ENCODE results near the gene LILRA1.
"Not testable (repeated sequence)": the region's sequence is repeated elsewhere in the genome, so short reads cannot be mapped to it uniquely, and the experiment has no call there.

LILRA1 gene

GRCh38 chr19:54593445-54593844 lies at the start of gene LILRA1:
Gene LILRA1, plus strand, starts transcription at chr19:54593632. Its CDS starts 613 bp downstream, at chr19:54594245.
- not testable (repeated sequence) for H3K4me1 ChIP-seq (ENCODE audit: insufficient read depth, low read length); H3K27me3 ChIP-seq (ENCODE audit: control insufficient read depth in 1 of 2, insufficient read depth in 2 of 2, low read length in 2 of 2); H3K9ac ChIP-seq (ENCODE audit: low read length); H3K27ac ChIP-seq (ENCODE audit: low read depth, low read length); H3K4me3 ChIP-seq (ENCODE audit: low read depth in 1 of 2, low read length in 2 of 2); H3K36me3 ChIP-seq (ENCODE audit: insufficient read depth, low read length); H3K9me3 ChIP-seq (ENCODE audit: low read length)

GRCh38 chr19:54548806-54549205 lies 44.6 kb upstream of the LILRA1 start:
- Histone ChIP-seq H3K4me1 (ENCODE audit: insufficient read depth, low read length) (no peaks in the 10 kb centered on the region), H3K9me3 (ENCODE audit: low read length) (no peaks in the 10 kb centered on the region), H3K36me3 (ENCODE audit: insufficient read depth, low read length) (no peaks in the 10 kb centered on the region), H3K27ac (ENCODE audit: low read depth, low read length) (no peak overlapping the region), H3K9ac (ENCODE audit: low read length) (no peak overlapping the region), H3K27me3 (ENCODE audit: control insufficient read depth in 1 of 2, insufficient read depth in 2 of 2, low read length in 2 of 2) (no peaks in the 10 kb centered on the region), H3K4me3 (ENCODE audit: low read depth in 1 of 2, low read length in 2 of 2) (no peak overlapping the region)

DNA sequence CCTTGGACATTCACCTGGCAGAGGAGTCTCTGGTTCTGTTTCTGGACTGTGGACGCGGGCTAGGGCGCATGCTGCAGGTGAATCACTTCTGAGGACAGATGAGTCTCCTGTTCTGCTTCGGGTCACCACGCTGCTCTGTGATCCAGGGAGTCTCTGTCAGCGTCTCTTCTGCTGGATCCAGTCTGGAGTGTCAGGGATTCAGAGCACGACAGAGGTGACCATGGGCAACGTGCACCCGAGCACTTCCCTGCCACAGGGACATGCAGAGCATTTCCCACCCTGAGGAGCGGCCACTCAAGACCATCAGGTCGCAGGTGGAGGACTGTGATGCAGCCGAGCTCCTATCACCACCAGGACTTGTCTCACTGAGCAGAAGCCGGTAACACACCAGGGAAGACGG lies 44.2 kb upstream of the LILRA1 start:
- Histone ChIP-seq H3K9me3 (ENCODE audit: low read length) (no peaks in the 10 kb centered on the region), H3K36me3 (ENCODE audit: insufficient read depth, low read length) (no peaks in the 10 kb centered on the region), H3K27me3 (ENCODE audit: control insufficient read depth in 1 of 2, insufficient read depth in 2 of 2, low read length in 2 of 2) (no peaks in the 10 kb centered on the region), H3K4me3 (ENCODE audit: low read depth in 1 of 2, low read length in 2 of 2) (no peak overlapping the region), H3K4me1 (ENCODE audit: insufficient read depth, low read length) (no peaks in the 10 kb centered on the region), H3K27ac (ENCODE audit: low read depth, low read length) (no peak overlapping the region), H3K9ac (ENCODE audit: low read length) (no peak overlapping the region)

DNA sequence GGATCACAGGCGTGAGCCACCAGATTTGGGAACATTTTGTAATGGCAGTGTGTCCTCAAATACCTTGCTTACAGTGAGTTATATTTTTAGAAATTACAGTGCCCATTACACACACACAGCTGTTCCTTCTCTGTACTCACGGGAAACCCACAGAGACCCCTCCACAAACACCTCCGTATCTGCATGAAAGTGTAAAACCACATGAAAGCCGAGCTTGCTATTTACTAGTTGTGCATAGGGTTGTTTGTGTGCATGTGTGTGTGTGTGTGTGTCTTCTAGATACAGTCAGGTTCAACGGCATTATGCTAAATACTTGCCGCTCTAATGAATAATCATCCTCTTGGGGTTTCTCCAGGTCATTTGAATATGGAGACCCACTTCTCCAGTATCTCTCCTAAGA lies 42.1 kb upstream of the LILRA1 start:
- Histone ChIP-seq H3K4me3 (ENCODE audit: low read depth in 1 of 2, low read length in 2 of 2) (no peak overlapping the region), H3K9me3 (ENCODE audit: low read length) (no peaks in the 10 kb centered on the region), H3K9ac (ENCODE audit: low read length) (no peak overlapping the region), H3K27ac (ENCODE audit: low read depth, low read length) (no peak overlapping the region), H3K36me3 (ENCODE audit: insufficient read depth, low read length) (no peaks in the 10 kb centered on the region), H3K4me1 (ENCODE audit: insufficient read depth, low read length) (no peaks in the 10 kb centered on the region), H3K27me3 (ENCODE audit: control insufficient read depth in 1 of 2, insufficient read depth in 2 of 2, low read length in 2 of 2) (no peaks in the 10 kb centered on the region)

- Histone ChIP-seq H3K36me3 (ENCODE audit: insufficient read depth, low read length) (no peaks in the 10 kb centered on the region), H3K27ac (ENCODE audit: low read depth, low read length) (no peak overlapping the region), H3K27me3 (ENCODE audit: control insufficient read depth in 1 of 2, insufficient read depth in 2 of 2, low read length in 2 of 2) (no peaks in the 10 kb centered on the region), H3K9me3 (ENCODE audit: low read length) (no peaks in the 10 kb centered on the region), H3K4me1 (ENCODE audit: insufficient read depth, low read length) (no peaks in the 10 kb centered on the region), H3K9ac (ENCODE audit: low read length) (no peak overlapping the region), H3K4me3 (ENCODE audit: low read depth in 1 of 2, low read length in 2 of 2) (no peak overlapping the region)
Observed at GRCh38 chr19:54551950-54552912, 41.2 kb upstream of the LILRA1 start.

DNA sequence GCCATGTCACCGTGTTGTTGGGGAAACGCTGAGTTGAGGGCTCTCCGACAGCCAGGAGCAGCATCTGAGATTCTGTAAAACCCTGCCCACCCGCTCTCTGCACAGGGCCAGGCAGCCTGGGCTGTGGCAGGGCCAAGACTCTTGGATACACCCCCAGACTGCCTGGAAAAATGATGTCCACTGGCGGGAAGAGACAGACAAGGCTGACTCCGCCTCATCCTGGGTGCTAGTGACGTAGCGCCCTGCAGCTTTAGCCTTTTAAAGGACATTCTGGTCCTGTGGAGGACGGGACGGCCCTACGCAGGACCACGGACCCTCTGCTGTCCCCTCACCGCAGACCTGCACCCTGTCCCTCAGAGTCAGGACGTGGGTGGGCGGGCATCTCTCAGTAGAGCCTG lies 40.5 kb upstream of the LILRA1 start:
- Histone ChIP-seq H3K4me1 (ENCODE audit: insufficient read depth, low read length) (no peaks in the 10 kb centered on the region), H3K36me3 (ENCODE audit: insufficient read depth, low read length) (no peaks in the 10 kb centered on the region), H3K27ac (ENCODE audit: low read depth, low read length) (no peak overlapping the region), H3K4me3 (ENCODE audit: low read depth in 1 of 2, low read length in 2 of 2) (no peak overlapping the region), H3K9me3 (ENCODE audit: low read length) (no peaks in the 10 kb centered on the region), H3K27me3 (ENCODE audit: control insufficient read depth in 1 of 2, insufficient read depth in 2 of 2, low read length in 2 of 2) (no peaks in the 10 kb centered on the region), H3K9ac (ENCODE audit: low read length) (no peak overlapping the region)

DNA sequence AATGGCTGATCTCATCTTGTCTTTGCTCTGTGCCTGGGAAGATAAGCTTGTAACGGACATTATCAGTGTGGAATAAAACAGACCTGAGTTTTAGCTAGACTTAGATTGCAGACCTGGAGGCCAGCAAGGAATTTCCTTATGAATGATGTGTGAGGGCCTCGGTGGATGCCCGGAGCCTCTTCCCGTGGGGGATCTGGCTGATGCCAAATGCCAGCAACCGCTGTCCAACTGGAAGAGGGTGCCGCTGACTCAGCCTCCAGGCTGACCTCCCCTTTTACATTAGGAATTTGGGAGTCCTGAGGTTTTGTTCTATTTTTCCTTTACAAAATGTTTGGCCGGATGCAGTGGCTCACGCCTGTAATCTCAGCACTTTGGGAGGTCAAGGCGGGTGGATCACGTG lies 39.4 kb upstream of the LILRA1 start:
- Histone ChIP-seq H3K9me3 (ENCODE audit: low read length) (no peaks in the 10 kb centered on the region), H3K36me3 (ENCODE audit: insufficient read depth, low read length) (no peaks in the 10 kb centered on the region), H3K9ac (ENCODE audit: low read length) (no peak overlapping the region), H3K27ac (ENCODE audit: low read depth, low read length) (no peak overlapping the region), H3K4me1 (ENCODE audit: insufficient read depth, low read length) (no peaks in the 10 kb centered on the region), H3K4me3 (ENCODE audit: low read depth in 1 of 2, low read length in 2 of 2) (no peak overlapping the region), H3K27me3 (ENCODE audit: control insufficient read depth in 1 of 2, insufficient read depth in 2 of 2, low read length in 2 of 2) (no peaks in the 10 kb centered on the region)

- Histone ChIP-seq H3K9me3 (ENCODE audit: low read length) (no peaks in the 10 kb centered on the region), H3K27ac (ENCODE audit: low read depth, low read length) (no peak overlapping the region), H3K36me3 (ENCODE audit: insufficient read depth, low read length) (no peaks in the 10 kb centered on the region), H3K27me3 (ENCODE audit: control insufficient read depth in 1 of 2, insufficient read depth in 2 of 2, low read length in 2 of 2) (no peaks in the 10 kb centered on the region), H3K9ac (ENCODE audit: low read length) (no peak overlapping the region), H3K4me1 (ENCODE audit: insufficient read depth, low read length) (no peaks in the 10 kb centered on the region), H3K4me3 (ENCODE audit: low read depth in 1 of 2, low read length in 2 of 2) (no peak overlapping the region)
Observed at GRCh38 chr19:54554896-54555295, 38.5 kb upstream of the LILRA1 start.

DNA sequence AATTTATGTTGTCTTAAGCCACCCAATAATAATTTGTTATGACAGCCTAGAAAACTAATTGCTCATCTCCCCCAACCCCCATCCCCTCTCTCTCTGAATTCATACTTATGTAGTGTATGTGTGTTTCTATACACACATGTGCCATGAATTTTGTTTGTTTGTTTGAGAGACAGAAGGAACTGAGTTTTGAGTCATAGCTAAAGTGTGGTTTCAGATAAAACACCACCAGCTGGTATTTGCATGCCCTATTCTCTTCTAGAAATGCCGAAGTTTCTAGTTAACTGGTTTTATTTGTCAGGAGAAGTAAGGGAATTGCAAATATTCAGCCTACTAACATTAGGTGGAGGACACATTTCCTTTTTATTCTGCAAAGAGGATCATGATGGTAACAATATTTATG lies 37.2 kb upstream of the LILRA1 start:
- Histone ChIP-seq H3K4me1 (ENCODE audit: insufficient read depth, low read length) (no peaks in the 10 kb centered on the region), H3K36me3 (ENCODE audit: insufficient read depth, low read length) (no peaks in the 10 kb centered on the region), H3K4me3 (ENCODE audit: low read depth in 1 of 2, low read length in 2 of 2) (no peak overlapping the region), H3K27ac (ENCODE audit: low read depth, low read length) (no peak overlapping the region), H3K9me3 (ENCODE audit: low read length) (no peaks in the 10 kb centered on the region), H3K27me3 (ENCODE audit: control insufficient read depth in 1 of 2, insufficient read depth in 2 of 2, low read length in 2 of 2) (no peaks in the 10 kb centered on the region), H3K9ac (ENCODE audit: low read length) (no peak overlapping the region)

- H3K4me3 ChIP-seq (ENCODE audit: low read depth in 1 of 2, low read length in 2 of 2), result no peak overlapping the region
- no peaks in the 10 kb centered on the region for H3K9me3 ChIP-seq (ENCODE audit: low read length)
- H3K27me3 ChIP-seq (ENCODE audit: control insufficient read depth in 1 of 2, insufficient read depth in 2 of 2, low read length in 2 of 2), result no peaks in the 10 kb centered on the region
- H3K4me1 ChIP-seq (ENCODE audit: insufficient read depth, low read length), result no peaks in the 10 kb centered on the region
- H3K27ac ChIP-seq (ENCODE audit: low read depth, low read length), result no peak overlapping the region
- H3K9ac ChIP-seq (ENCODE audit: low read length), result no peak overlapping the region
- no peaks in the 10 kb centered on the region for H3K36me3 ChIP-seq (ENCODE audit: insufficient read depth, low read length)
Observed at GRCh38 chr19:54558339-54558738, 35.1 kb upstream of the LILRA1 start.

DNA sequence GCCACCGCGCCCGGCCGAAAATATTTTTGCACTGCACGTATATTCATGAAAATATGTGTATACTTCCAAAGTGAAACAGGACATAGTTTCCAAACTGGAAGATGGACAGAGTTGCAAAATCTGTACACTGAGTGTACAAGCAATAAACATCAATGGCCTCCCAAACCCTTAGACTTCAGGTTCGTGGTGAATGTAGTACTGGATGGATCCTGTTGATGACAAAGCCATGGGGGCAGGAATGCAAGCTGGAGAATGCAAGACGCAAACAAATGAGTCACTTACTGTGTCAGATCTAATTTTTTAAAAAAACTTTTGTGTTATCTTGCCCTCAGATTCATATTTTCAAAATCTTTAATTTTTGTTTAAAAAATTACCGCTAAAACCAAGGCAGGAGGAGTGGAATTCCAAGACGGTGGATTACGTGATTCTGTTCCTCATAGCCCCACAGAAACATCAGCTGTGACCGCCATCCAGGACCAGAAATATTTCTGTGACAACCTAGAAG lies 32.5 kb upstream of the LILRA1 start:
- H3K36me3 ChIP-seq (ENCODE audit: insufficient read depth, low read length), result no peaks in the 10 kb centered on the region
- H3K9me3 ChIP-seq (ENCODE audit: low read length), result no peaks in the 10 kb centered on the region
- no peak overlapping the region for H3K27ac ChIP-seq (ENCODE audit: low read depth, low read length)
- H3K27me3 ChIP-seq (ENCODE audit: control insufficient read depth in 1 of 2, insufficient read depth in 2 of 2, low read length in 2 of 2), result no peaks in the 10 kb centered on the region
- H3K4me3 ChIP-seq (ENCODE audit: low read depth in 1 of 2, low read length in 2 of 2), result no peak overlapping the region
- no peak overlapping the region for H3K9ac ChIP-seq (ENCODE audit: low read length)
- H3K4me1 ChIP-seq (ENCODE audit: insufficient read depth, low read length), result no peaks in the 10 kb centered on the region

- Histone ChIP-seq H3K9ac (ENCODE audit: low read length) (no peak overlapping the region), H3K4me3 (ENCODE audit: low read depth in 1 of 2, low read length in 2 of 2) (no peak overlapping the region), H3K36me3 (ENCODE audit: insufficient read depth, low read length) (no peaks in the 10 kb centered on the region), H3K9me3 (ENCODE audit: low read length) (no peaks in the 10 kb centered on the region), H3K27ac (ENCODE audit: low read depth, low read length) (no peak overlapping the region), H3K27me3 (ENCODE audit: control insufficient read depth in 1 of 2, insufficient read depth in 2 of 2, low read length in 2 of 2) (no peaks in the 10 kb centered on the region), H3K4me1 (ENCODE audit: insufficient read depth, low read length) (no peaks in the 10 kb centered on the region)
Observed at GRCh38 chr19:54561840-54562239, 31.6 kb upstream of the LILRA1 start.

Measured in muscle layer of colon (tissue), 2 donors.